HG02642 (cell line): ENCODE results near the gene USP25.

Experiments
- ATAC-seq: cut with Tn5 transposase; IDR thresholded peaks from one replicate; pipeline ENCODE4 v1.9.1; 2021; ENCODE audit warnings: mild to moderate bottlenecking; ENCODE audit not compliant: unreplicated experiment, poor library complexity

USP25 gene

DNA sequence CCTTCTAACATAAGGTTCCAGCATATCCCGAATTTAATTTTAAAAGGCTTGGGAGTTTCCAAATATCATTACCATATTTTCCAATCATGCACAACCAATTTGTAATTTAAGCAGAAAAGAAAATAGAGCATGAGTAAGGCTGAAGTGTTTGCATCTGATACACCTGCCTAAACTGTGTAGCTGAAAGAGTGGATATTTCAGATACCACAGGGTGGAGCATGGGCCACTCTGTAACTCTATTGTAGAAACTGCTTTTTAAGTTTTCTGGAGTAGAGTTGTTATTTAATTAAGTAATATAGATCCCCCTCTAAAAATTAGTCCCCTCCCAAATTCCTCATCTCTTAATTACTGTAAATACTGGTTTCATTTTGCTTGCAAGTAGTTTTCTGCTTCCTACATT is 199.8 kb downstream of the USP25 start:
- ATAC-seq: no peak
